NCI-H1092 (cell line): ENCODE results near the gene SOCS3.
A peak's percentile ranks its signal among the peaks of the same experiment; 100 is the strongest.
"Not testable (repeated sequence)": the region's sequence is repeated elsewhere in the genome, so short reads cannot be mapped to it uniquely, and the experiment has no call there.

Experiments used
- DNase-seq: peaks from one replicate; lab custom pipeline; 2025; lab: John Stamatoyannopoulos, UW

The SOCS3 gene

GRCh38 chr17:78329263-78330059, 30.4 kb downstream of the SOCS3 start:
- DNase-seq, result no peak

- no peak for DNase-seq
Measured at GRCh38 chr17:78327880-78328279, 32.0 kb downstream of the SOCS3 start.

- DNase-seq, result no peak
Measured at GRCh38 chr17:78325076-78325687, 34.7 kb downstream of the SOCS3 start.

- DNase-seq, result peak; percentile 40
Measured at GRCh38 chr17:78324391-78325075, 35.3 kb downstream of the SOCS3 start.

GRCh38 chr17:78323826-78324390, 36.0 kb downstream of the SOCS3 start:
- DNase-seq, result no peak

- DNase-seq, result no peak
Measured at GRCh38 chr17:78322858-78323455, 36.9 kb downstream of the SOCS3 start.

- no peak for DNase-seq
Measured at GRCh38 chr17:78322327-78322857, 37.5 kb downstream of the SOCS3 start.

- no peak for DNase-seq
Measured at GRCh38 chr17:78318843-78319242, 41.0 kb downstream of the SOCS3 start.

- no peak for DNase-seq
Measured at GRCh38 chr17:78318407-78318806, 41.5 kb downstream of the SOCS3 start.

- no peak for DNase-seq
Measured at GRCh38 chr17:78317794-78318400, 42.0 kb downstream of the SOCS3 start.

GRCh38 chr17:78316867-78317789, 42.7 kb downstream of the SOCS3 start:
- DNase-seq, result no peak

- DNase-seq, result no peak
Measured at GRCh38 chr17:78316115-78316866, 43.6 kb downstream of the SOCS3 start.

- DNase-seq, result no peak
Measured at GRCh38 chr17:78315355-78316114, 44.3 kb downstream of the SOCS3 start.

- no peak for DNase-seq
Measured at GRCh38 chr17:78314683-78315354, 45.1 kb downstream of the SOCS3 start.

- DNase-seq, result peak; percentile 59
Measured at GRCh38 chr17:78313735-78314648, 45.9 kb downstream of the SOCS3 start.

GRCh38 chr17:78309659-78310255, 50.1 kb downstream of the SOCS3 start:
- not testable (repeated sequence) for DNase-seq
